Measurements from ENCODE around the gene CCBE1.

CCBE1 gene

GRCh38 chr18:59553273-59553870 is 143.9 kb downstream of the CCBE1 start:
- H3K36me3 ChIP-seq (ENCODE audit: control insufficient read depth, insufficient read depth, low read length): no peaks in the 10 kb centered on the region
- H3K4me3 ChIP-seq (ENCODE audit: low read length): no peak overlapping the region
- no peaks in the 10 kb centered on the region for H3K9me3 ChIP-seq (ENCODE audit: control insufficient read depth, insufficient read depth, low read length)
- no peaks in the 10 kb centered on the region for H3K4me1 ChIP-seq (ENCODE audit: control insufficient read depth, insufficient read depth, low read length)
- no peak for DNase-seq (ENCODE audit: low read depth, low spot score)
- no peak overlapping the region for H3K27ac ChIP-seq (ENCODE audit: low read length)
- H3K27me3 ChIP-seq (ENCODE audit: control insufficient read depth, insufficient read depth, low read length): no peaks in the 10 kb centered on the region
- WGBS (ENCODE audit: insufficient coverage, insufficient read length): no CpG with 5 or more reads among the region's 5 CpGs

GRCh38 chr18:59551902-59552635 is 145.2 kb downstream of the CCBE1 start:
- Histone ChIP-seq H3K36me3 (ENCODE audit: control insufficient read depth, insufficient read depth, low read length) (no peaks in the 10 kb centered on the region), H3K4me1 (ENCODE audit: control insufficient read depth, insufficient read depth, low read length) (no peaks in the 10 kb centered on the region), H3K9me3 (ENCODE audit: control insufficient read depth, insufficient read depth, low read length) (no peaks in the 10 kb centered on the region), H3K27me3 (ENCODE audit: control insufficient read depth, insufficient read depth, low read length) (no peaks in the 10 kb centered on the region), H3K4me3 (ENCODE audit: low read length) (no peak overlapping the region), H3K27ac (ENCODE audit: low read length) (no peak overlapping the region)
- DNase-seq (ENCODE audit: low read depth, low spot score): no peak
- no CpG with 5 or more reads among the region's 10 CpGs for WGBS (ENCODE audit: insufficient coverage, insufficient read length)

- WGBS (ENCODE audit: insufficient coverage, insufficient read length): no CpG with 5 or more reads among the region's 4 CpGs
- Histone ChIP-seq H3K27ac (ENCODE audit: low read length) (no peak overlapping the region), H3K27me3 (ENCODE audit: control insufficient read depth, insufficient read depth, low read length) (no peaks in the 10 kb centered on the region), H3K4me1 (ENCODE audit: control insufficient read depth, insufficient read depth, low read length) (no peaks in the 10 kb centered on the region), H3K9me3 (ENCODE audit: control insufficient read depth, insufficient read depth, low read length) (no peaks in the 10 kb centered on the region), H3K36me3 (ENCODE audit: control insufficient read depth, insufficient read depth, low read length) (no peaks in the 10 kb centered on the region), H3K4me3 (ENCODE audit: low read length) (no peak overlapping the region)
- DNase-seq (ENCODE audit: low read depth, low spot score): no peak
Measured at GRCh38 chr18:59550174-59550516, 147.1 kb downstream of the CCBE1 start.

- no peak overlapping the region for H3K27ac ChIP-seq (ENCODE audit: low read length)
Measured at GRCh38 chr18:59549503-59550173, 147.6 kb downstream of the CCBE1 start.

DNA sequence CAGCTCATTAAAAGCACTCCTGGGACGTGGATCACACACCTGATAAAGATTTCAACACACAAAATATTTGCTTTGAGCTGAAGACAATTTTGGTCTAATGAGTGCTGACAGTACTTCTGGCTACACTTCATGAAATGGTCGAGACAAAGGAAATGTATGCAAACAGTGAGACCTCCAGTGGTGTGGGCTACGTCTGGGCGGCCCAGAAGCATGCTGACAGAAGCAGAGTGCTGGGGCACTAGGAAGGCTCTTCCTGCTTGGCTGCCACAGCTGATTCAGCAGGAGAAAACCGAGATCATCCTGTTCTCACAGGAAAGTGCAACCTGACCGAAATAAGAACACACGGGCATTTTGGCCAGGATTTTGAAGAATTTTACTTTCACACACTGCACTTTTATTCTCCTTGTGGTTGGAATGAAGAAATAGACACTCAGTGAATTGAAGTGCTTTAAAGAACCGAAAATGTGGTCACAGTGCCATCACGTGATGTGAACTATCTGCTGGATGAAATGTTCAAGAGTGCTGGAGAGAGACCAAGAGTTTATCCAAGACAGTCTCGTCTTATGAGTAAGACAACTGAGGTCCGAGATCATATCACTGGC is 149.5 kb downstream of the CCBE1 start:
- no peaks in the 10 kb centered on the region for H3K4me1 ChIP-seq (ENCODE audit: control insufficient read depth, insufficient read depth, low read length)
- no peak overlapping the region for H3K27ac ChIP-seq (ENCODE audit: low read length)
- no peaks in the 10 kb centered on the region for H3K27me3 ChIP-seq (ENCODE audit: control insufficient read depth, insufficient read depth, low read length)
- no peaks in the 10 kb centered on the region for H3K36me3 ChIP-seq (ENCODE audit: control insufficient read depth, insufficient read depth, low read length)
- H3K9me3 ChIP-seq (ENCODE audit: control insufficient read depth, insufficient read depth, low read length): no peaks in the 10 kb centered on the region
- no peak overlapping the region for H3K4me3 ChIP-seq (ENCODE audit: low read length)
- DNase-seq (ENCODE audit: low read depth, low spot score): no peak
- WGBS (ENCODE audit: insufficient coverage, insufficient read length): no CpG with 5 or more reads among the region's 11 CpGs

More at GRCh38 chr18:59549503-59550173, 147.6 kb downstream of the CCBE1 start:
- WGBS (ENCODE audit: insufficient coverage, insufficient read length): no CpG with 5 or more reads among the region's 3 CpGs
- H3K9me3 ChIP-seq (ENCODE audit: control insufficient read depth, insufficient read depth, low read length): no peaks in the 10 kb centered on the region
- H3K36me3 ChIP-seq (ENCODE audit: control insufficient read depth, insufficient read depth, low read length): no peaks in the 10 kb centered on the region
- no peaks in the 10 kb centered on the region for H3K4me1 ChIP-seq (ENCODE audit: control insufficient read depth, insufficient read depth, low read length)
- no peak overlapping the region for H3K4me3 ChIP-seq (ENCODE audit: low read length)
- no peak for DNase-seq (ENCODE audit: low read depth, low spot score)
- H3K27me3 ChIP-seq (ENCODE audit: control insufficient read depth, insufficient read depth, low read length): no peaks in the 10 kb centered on the region

GRCh38 chr18:59546188-59546587 is 151.0 kb downstream of the CCBE1 start:
- Histone ChIP-seq H3K27me3 (ENCODE audit: control insufficient read depth, insufficient read depth, low read length) (no peaks in the 10 kb centered on the region), H3K27ac (ENCODE audit: low read length) (no peak overlapping the region), H3K36me3 (ENCODE audit: control insufficient read depth, insufficient read depth, low read length) (no peaks in the 10 kb centered on the region), H3K4me1 (ENCODE audit: control insufficient read depth, insufficient read depth, low read length) (no peaks in the 10 kb centered on the region), H3K9me3 (ENCODE audit: control insufficient read depth, insufficient read depth, low read length) (no peaks in the 10 kb centered on the region), H3K4me3 (ENCODE audit: low read length) (no peak overlapping the region)
- WGBS (ENCODE audit: insufficient coverage, insufficient read length): no CpG with 5 or more reads among the region's 3 CpGs
- DNase-seq (ENCODE audit: low read depth, low spot score): no peak

DNA sequence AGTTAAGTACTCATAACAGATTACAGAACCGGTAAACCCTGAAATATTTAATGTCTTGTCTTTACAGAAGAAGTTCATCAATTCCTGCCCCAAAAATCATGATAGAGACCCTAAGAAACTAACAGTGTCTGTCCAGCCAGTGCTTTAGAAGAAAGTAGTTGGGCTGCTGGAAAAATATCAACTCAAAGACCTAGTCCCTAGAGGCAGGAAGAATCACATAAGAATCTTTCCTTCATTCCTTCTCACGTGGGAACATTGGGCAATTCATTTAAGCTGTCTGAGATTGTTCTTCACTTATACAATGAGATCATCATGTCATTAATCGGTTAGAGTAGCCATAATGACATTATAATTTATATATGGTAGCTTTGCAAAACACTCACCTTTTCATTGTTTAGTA is 156.4 kb downstream of the CCBE1 start:
- Histone ChIP-seq H3K4me3 (ENCODE audit: low read length) (no peak overlapping the region), H3K9me3 (ENCODE audit: control insufficient read depth, insufficient read depth, low read length) (no peaks in the 10 kb centered on the region), H3K36me3 (ENCODE audit: control insufficient read depth, insufficient read depth, low read length) (no peaks in the 10 kb centered on the region), H3K4me1 (ENCODE audit: control insufficient read depth, insufficient read depth, low read length) (no peaks in the 10 kb centered on the region), H3K27me3 (ENCODE audit: control insufficient read depth, insufficient read depth, low read length) (no peaks in the 10 kb centered on the region), H3K27ac (ENCODE audit: low read length) (no peak overlapping the region)
- DNase-seq (ENCODE audit: low read depth, low spot score): no peak
- WGBS (ENCODE audit: insufficient coverage, insufficient read length): no CpG with 5 or more reads among the region's 3 CpGs

GRCh38 chr18:59540346-59540745 is 156.9 kb downstream of the CCBE1 start:
- Histone ChIP-seq H3K4me1 (ENCODE audit: control insufficient read depth, insufficient read depth, low read length) (no peaks in the 10 kb centered on the region), H3K9me3 (ENCODE audit: control insufficient read depth, insufficient read depth, low read length) (no peaks in the 10 kb centered on the region), H3K4me3 (ENCODE audit: low read length) (no peak overlapping the region), H3K27me3 (ENCODE audit: control insufficient read depth, insufficient read depth, low read length) (no peaks in the 10 kb centered on the region), H3K36me3 (ENCODE audit: control insufficient read depth, insufficient read depth, low read length) (no peaks in the 10 kb centered on the region), H3K27ac (ENCODE audit: low read length) (no peak overlapping the region)
- DNase-seq (ENCODE audit: low read depth, low spot score): no peak

- no CpG with 5 or more reads among the region's 4 CpGs for WGBS (ENCODE audit: insufficient coverage, insufficient read length)
- H3K9me3 ChIP-seq (ENCODE audit: control insufficient read depth, insufficient read depth, low read length): no peaks in the 10 kb centered on the region
- H3K27me3 ChIP-seq (ENCODE audit: control insufficient read depth, insufficient read depth, low read length): no peaks in the 10 kb centered on the region
- no peaks in the 10 kb centered on the region for H3K36me3 ChIP-seq (ENCODE audit: control insufficient read depth, insufficient read depth, low read length)
- no peaks in the 10 kb centered on the region for H3K4me1 ChIP-seq (ENCODE audit: control insufficient read depth, insufficient read depth, low read length)
- no peak for DNase-seq (ENCODE audit: low read depth, low spot score)
- H3K27ac ChIP-seq (ENCODE audit: low read length): no peak overlapping the region
- no peak overlapping the region for H3K4me3 ChIP-seq (ENCODE audit: low read length)
Measured at GRCh38 chr18:59539108-59539507, 158.1 kb downstream of the CCBE1 start.

DNA sequence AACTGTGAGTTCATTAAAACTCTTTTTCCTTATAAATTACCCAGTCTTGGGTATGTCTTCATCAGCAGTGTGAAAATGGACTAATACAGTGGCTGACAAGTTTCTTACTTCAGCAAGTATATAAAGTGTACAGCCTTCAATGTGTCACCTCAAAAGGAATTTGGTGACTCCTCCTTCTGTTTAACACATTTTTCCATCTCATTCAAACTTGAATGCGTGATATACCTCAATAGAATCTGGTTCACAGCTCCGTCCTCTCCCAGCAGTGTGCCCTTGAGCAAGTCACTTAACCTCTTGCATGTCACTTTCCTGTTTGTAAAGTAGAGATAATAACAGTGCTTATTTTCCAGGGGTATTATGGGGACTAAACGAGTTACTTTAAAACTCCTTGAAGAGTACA is 159.6 kb downstream of the CCBE1 start:
- no peak overlapping the region for H3K27ac ChIP-seq (ENCODE audit: low read length)
- WGBS (ENCODE audit: insufficient coverage, insufficient read length): no CpG with 5 or more reads among the region's 3 CpGs
- DNase-seq (ENCODE audit: low read depth, low spot score): no peak
- no peaks in the 10 kb centered on the region for H3K4me1 ChIP-seq (ENCODE audit: control insufficient read depth, insufficient read depth, low read length)
- no peaks in the 10 kb centered on the region for H3K9me3 ChIP-seq (ENCODE audit: control insufficient read depth, insufficient read depth, low read length)
- H3K36me3 ChIP-seq (ENCODE audit: control insufficient read depth, insufficient read depth, low read length): no peaks in the 10 kb centered on the region
- H3K27me3 ChIP-seq (ENCODE audit: control insufficient read depth, insufficient read depth, low read length): no peaks in the 10 kb centered on the region
- H3K4me3 ChIP-seq (ENCODE audit: low read length): no peak overlapping the region
